Urinary bladder (tissue), 4 donors: ENCODE data around the gene CD33. TPM values are rescaled to one million over a fixed set of nuclear protein-coding genes. Genes with fewer than 3 reads are reported as not detected.

Experiments
- DNase-seq: peaks from one replicate; pipeline ENCODE4 v3.0.0-alpha.2; 2015; ENCODE audit errors: extremely low spot score
- H3K27ac ChIP-seq: one replicate; pipeline ENCODE4 v1.5.1; 2013; ENCODE audit warnings: low read depth, mild to moderate bottlenecking, moderate library complexity
- H3K36me3 ChIP-seq: one replicate; pipeline ENCODE4 v1.6.1; 2013; ENCODE audit warnings: mild to moderate bottlenecking, moderate library complexity; ENCODE audit not compliant: insufficient read depth
- H3K4me1 ChIP-seq: one replicate; pipeline ENCODE4 v1.6.1; 2013; ENCODE audit warnings: mild to moderate bottlenecking, moderate library complexity; ENCODE audit not compliant: insufficient read depth
- H3K4me3 ChIP-seq: one replicate; pipeline ENCODE4 v1.5.1; 2013; ENCODE audit warnings: low read depth, low read length
- WGBS: extraction: QIAGEN DNeasy Blood & Tissue Kit; methylation state at CpG from one replicate; pipeline ENCODE4 v1.1.7; 2013; 5-methylcytosine and 5-hydroxymethylcytosine counted together
- polyA plus RNA-seq: library from polyadenylated mRNA; stranded (reverse); fragments of 200-250 nt; gene quantifications from one replicate; pipeline ENCODE4 v1.2.3, GENCODE V29; 2013
- total RNA-seq: library from RNA; depleted of rRNA; stranded (reverse); fragments of >200 nt; gene quantifications from one replicate; pipeline ENCODE4 v1.2.3, GENCODE V29; 2014
- donor health status: healthy with polysubstance abuse.
- donor health status: healthy.

The CD33 gene
- total and polyA plus RNA-seq, 2 donors, result 4.7 to 5.6 TPM

DNA sequence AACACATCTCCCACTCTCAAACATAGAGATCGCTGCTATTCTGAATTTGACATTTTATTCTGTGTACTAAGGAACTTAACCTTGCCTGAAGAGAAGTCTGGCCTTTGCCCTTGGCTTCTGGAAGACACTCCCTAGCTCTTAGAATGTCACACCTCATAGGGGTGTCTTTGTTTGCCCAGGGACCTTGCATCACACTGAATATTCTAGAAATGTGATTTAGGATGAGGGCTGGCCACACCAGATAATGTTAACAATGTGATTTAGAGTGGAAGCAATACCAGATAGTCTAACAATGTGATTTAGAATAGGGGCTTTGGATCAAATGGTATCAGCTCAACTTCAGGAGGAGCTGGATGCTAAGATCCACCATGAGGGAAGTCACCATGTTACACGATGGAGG, 32.6 kb downstream of the CD33 start:
- DNase-seq, result no peak
- Histone ChIP-seq H3K36me3 (no peaks in the 10 kb centered on the region), H3K4me1 (no peaks in the 10 kb centered on the region), H3K27ac (no peak overlapping the region), H3K4me3 (no peak overlapping the region)
- WGBS, result 76% methylated on average over 2 of the region's 2 CpGs

DNA sequence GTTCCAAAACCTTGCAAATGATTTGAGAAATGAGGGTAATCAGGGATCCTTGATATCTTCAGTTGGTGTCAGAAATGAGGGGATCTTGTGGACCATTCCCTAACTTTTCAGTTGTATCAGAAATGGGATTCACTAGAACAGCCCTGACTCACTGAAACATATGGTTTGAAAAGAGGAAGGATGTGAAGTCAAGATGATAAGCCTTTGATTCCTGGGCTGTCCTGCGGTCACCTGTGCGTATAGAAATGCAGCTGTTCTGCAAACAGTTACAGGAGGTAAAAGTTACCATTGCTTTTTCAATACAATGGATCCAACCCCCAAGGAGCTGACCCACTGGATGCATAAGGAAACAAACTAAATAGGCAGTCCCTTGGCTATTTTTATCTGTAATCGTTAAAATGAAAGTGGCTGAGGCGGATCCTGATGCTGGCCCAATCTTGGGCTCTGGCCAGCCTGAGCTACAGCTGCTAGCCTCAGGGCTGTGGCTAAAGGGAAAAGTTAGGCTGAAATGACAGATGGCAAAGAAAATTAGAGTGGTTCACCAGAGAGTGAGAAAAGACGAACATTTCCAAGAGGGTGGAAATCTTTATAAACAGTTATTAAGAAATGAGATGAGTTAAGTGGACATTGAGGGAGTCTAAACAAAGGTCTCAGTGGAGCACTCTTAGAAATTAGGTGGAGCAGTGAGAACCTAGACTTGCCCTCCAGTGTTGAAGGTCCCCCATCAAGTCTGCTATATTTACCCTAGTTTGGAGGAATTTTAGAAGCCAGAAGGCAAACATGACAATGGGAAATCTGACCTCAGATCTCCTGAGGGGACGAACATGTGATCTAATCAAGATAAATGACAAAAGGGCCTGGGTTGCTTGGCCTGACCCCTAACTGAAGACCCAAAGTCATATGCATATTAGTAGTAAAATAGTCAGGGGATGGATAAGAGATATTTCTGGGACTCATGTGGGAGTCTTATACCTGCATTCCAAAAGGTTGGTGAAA, 33.6 kb downstream of the CD33 start:
- no peak for DNase-seq
- H3K27ac ChIP-seq, result no peak overlapping the region
- WGBS, result 61% methylated on average over 6 of the region's 6 CpGs
- H3K4me1 ChIP-seq, result no peaks in the 10 kb centered on the region
- no peaks in the 10 kb centered on the region for H3K36me3 ChIP-seq
- no peak overlapping the region for H3K4me3 ChIP-seq

GRCh38 chr19:51259348-51260245, 34.7 kb downstream of the CD33 start:
- H3K4me3 ChIP-seq, result no peak overlapping the region
- WGBS, result 29% methylated on average over 5 of the region's 5 CpGs
- no peak for DNase-seq
- no peak overlapping the region for H3K27ac ChIP-seq
- no peaks in the 10 kb centered on the region for H3K4me1 ChIP-seq
- no peaks in the 10 kb centered on the region for H3K36me3 ChIP-seq

GRCh38 chr19:51263808-51264207, 38.9 kb downstream of the CD33 start:
- Histone ChIP-seq H3K36me3 (no peaks in the 10 kb centered on the region), H3K4me1 (no peaks in the 10 kb centered on the region), H3K27ac (no peak overlapping the region), H3K4me3 (no peak overlapping the region)
- DNase-seq, result no peak
- WGBS, result 69% methylated on average over 4 of the region's 4 CpGs

- no peak overlapping the region for H3K4me3 ChIP-seq
- no peaks in the 10 kb centered on the region for H3K36me3 ChIP-seq
- WGBS, result 57% methylated on average over 26 of the region's 26 CpGs
- no peak overlapping the region for H3K27ac ChIP-seq
- DNase-seq, result no peak
- no peaks in the 10 kb centered on the region for H3K4me1 ChIP-seq
Observed at GRCh38 chr19:51271067-51271466, 46.2 kb downstream of the CD33 start.

DNA sequence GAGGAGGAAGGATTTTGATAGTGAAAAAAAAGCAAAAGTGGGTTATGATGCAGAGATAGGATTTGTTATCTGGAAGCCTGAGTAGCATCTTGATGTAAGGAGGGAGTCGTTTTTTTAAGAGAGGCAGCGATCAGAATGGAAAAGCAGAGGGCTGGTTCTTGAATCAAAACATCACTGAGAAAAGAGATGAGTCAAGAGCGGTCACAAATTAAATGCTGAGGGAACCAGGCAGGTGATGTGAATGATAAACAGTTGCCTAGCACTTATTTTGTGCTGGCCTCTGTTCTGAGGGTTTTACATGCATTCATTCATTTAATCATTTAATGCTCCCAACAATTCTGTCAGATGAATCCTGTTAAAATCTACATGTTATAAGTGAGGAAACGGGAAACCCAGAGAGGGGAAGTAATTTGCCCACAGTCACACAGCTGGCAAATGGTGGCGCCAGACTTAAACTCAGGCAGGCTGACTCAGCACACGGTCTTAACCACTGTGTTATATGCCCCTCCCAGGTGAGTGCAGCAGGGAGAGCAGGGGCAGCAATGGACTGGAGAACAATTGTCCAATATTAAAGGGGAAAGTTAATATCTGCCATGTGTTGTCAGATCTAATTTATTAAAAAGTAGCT, 47.4 kb downstream of the CD33 start:
- H3K4me1 ChIP-seq, result no peaks in the 10 kb centered on the region
- H3K27ac ChIP-seq, result no peak overlapping the region
- H3K4me3 ChIP-seq, result no peak overlapping the region
- 57% methylated on average over 6 of the region's 6 CpGs for WGBS
- no peak for DNase-seq
- H3K36me3 ChIP-seq, result no peaks in the 10 kb centered on the region

- 78% methylated on average over 8 of the region's 8 CpGs for WGBS
- Histone ChIP-seq H3K4me3 (no peak overlapping the region), H3K36me3 (no peaks in the 10 kb centered on the region), H3K27ac (no peak overlapping the region), H3K4me1 (no peaks in the 10 kb centered on the region)
- no peak for DNase-seq
Observed at GRCh38 chr19:51274049-51274770, 49.3 kb downstream of the CD33 start.

- WGBS, result 59% methylated on average over 3 of the region's 3 CpGs
- DNase-seq, result no peak
- H3K4me1 ChIP-seq, result no peaks in the 10 kb centered on the region
- H3K27ac ChIP-seq, result no peak overlapping the region
- no peaks in the 10 kb centered on the region for H3K36me3 ChIP-seq
- H3K4me3 ChIP-seq, result no peak overlapping the region
Observed at GRCh38 chr19:51277112-51277511, 52.2 kb downstream of the CD33 start.

DNA sequence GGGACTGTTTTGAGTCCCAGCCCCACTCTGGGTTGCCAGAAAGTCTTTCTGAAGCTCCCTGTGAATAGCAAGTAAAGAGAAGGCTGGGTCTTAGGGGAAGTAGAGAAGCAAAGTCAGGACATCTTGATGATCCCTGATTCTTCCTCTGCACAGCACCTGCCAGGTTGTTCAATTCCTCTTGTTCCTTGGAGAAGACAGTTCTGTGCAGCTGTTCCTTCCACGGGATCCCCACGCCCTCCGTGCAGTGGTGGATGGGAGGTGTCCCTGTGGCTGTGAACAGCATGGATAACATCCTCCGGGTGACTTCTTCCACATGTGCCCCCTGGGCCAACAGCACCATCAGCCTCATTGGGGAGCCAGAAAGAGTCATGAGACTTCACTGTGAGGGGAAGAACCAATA, 57.5 kb downstream of the CD33 start:
- Histone ChIP-seq H3K36me3 (no peaks in the 10 kb centered on the region), H3K4me1 (no peaks in the 10 kb centered on the region), H3K27ac (no peak overlapping the region), H3K4me3 (no peak overlapping the region)
- DNase-seq, result no peak
- 81% methylated on average over 4 of the region's 4 CpGs for WGBS

DNA sequence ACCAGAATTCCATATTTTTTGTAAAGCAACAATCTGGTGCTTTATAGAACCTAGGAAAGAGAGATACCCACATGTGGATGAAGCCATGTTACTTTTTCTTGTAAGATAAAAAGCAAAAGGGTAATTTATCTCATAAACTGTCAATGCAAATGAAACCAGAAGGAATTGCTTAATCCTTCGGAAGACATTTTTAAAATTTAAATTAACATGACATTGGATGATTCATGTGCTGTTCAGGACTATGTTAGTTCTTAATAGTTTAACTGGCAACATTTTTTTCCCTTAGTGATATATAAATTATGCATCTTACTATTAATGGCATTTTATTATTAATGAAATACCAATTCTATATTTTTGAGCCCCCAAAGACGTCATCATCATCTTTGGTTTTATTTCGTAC, 60.8 kb downstream of the CD33 start:
- no peak overlapping the region for H3K4me3 ChIP-seq
- DNase-seq, result no peak
- H3K27ac ChIP-seq, result no peak overlapping the region
- no peaks in the 10 kb centered on the region for H3K4me1 ChIP-seq
- no peaks in the 10 kb centered on the region for H3K36me3 ChIP-seq
- 78% methylated on average over 3 of the region's 3 CpGs for WGBS
